Activated B cell treated with CpG ODN at 0.5 μM for 24 hours (primary cell): ENCODE results near the gene RGSL1. TPM values are rescaled to one million over a fixed set of nuclear protein-coding genes. Genes with fewer than 3 reads are reported as not detected.
A peak's percentile ranks its signal among the peaks of the same experiment; 100 is the strongest.

Experiments
- ATAC-seq: fragments of 200-7000 bp; cut with Tn5 transposase; one replicate; pipeline ENCODE4 v1.10.0; 2021; ENCODE audit warnings: low read depth, mild to moderate bottlenecking, moderate library complexity
- CTCF ChIA-PET: fragments of 350-600 bp; sonication (Branson Sonifier 250); formaldehyde crosslinking; loops from one replicate; lab custom pipeline; 2021; ENCODE audit warnings: antibody characterized with exemption; lab: Charles Lee
- POLR2A ChIA-PET: fragments of 350-600 bp; sonication (Branson Sonifier 250); formaldehyde crosslinking; loops from one replicate; lab custom pipeline; 2021; ENCODE audit warnings: antibody characterized with exemption; lab: Charles Lee
- DNase-seq: peaks from one replicate; pipeline ENCODE4 v3.0.0; 2022
- H3K27ac Mint-ChIP-seq: one replicate; pipeline ENCODE4 v1.8.0; 2020; ENCODE audit warnings: mixed read lengths
- H3K27me3 Mint-ChIP-seq: one replicate; pipeline ENCODE4 v1.8.0; 2021; ENCODE audit warnings: mixed read lengths
- H3K36me3 Mint-ChIP-seq: one replicate; pipeline ENCODE4 v1.8.0; 2021; ENCODE audit warnings: low read depth, mixed read lengths
- H3K4me1 Mint-ChIP-seq: one replicate; pipeline ENCODE4 v1.8.0; 2021; ENCODE audit warnings: mixed read lengths
- H3K4me3 Mint-ChIP-seq: one replicate; pipeline ENCODE4 v1.8.0; 2020; ENCODE audit warnings: mild to moderate bottlenecking, mixed read lengths
- H3K9me3 Mint-ChIP-seq: one replicate; pipeline ENCODE4 v1.8.0; 2020; ENCODE audit warnings: mixed read lengths
- CTCF ChIP-seq: fragments of 200-600 bp; IDR thresholded peaks from one replicate; pipeline ENCODE4 v1.8.0; 2022; ENCODE audit warnings: antibody characterized with exemption, mild to moderate bottlenecking
- intact Hi-C: fragments of 100-400 bp; cut with micrococcal nuclease; formaldehyde crosslinking; loops from one replicate; pipeline ENCODE4 v1.15.1; 2024
- total RNA-seq: library from RNA; stranded (reverse); gene quantifications from 2 replicates; pipeline ENCODE4 v1.2.3, GENCODE V29; 2022

The RGSL1 gene
- total RNA-seq, 1 donor from 2014 or later = not detected

GRCh38 chr1:182493063-182493462 lies 43.1 kb downstream of the RGSL1 start:
- Mint-ChIP-seq H3K9me3 (no peaks in the 10 kb centered on the region), H3K36me3 (no peaks in the 10 kb centered on the region), H3K4me3 (no peak overlapping the region), H3K4me1 (peaks cover 15% of the 10 kb centered on the region), H3K27ac (no peak overlapping the region), H3K27me3 (peaks cover 2% of the 10 kb centered on the region)
- DNase-seq (no peak), ATAC-seq (peak; percentile 37)
- ChIA-PET CTCF (no interaction called here), POLR2A (no interaction called here)
- no peak for TF ChIP-seq CTCF
- intact Hi-C loops = no loop called here

- Mint-ChIP-seq H3K36me3 (no peaks in the 10 kb centered on the region), H3K27ac (no peak overlapping the region), H3K4me3 (no peak overlapping the region), H3K4me1 (peaks cover 15% of the 10 kb centered on the region), H3K27me3 (peaks cover 2% of the 10 kb centered on the region), H3K9me3 (no peaks in the 10 kb centered on the region)
- intact Hi-C loops = no loop called here
- ChIA-PET POLR2A (interaction anchor here (1.5 kb wide), 1 partner anchor 11 kb away, joined by 4 read pairs; no protein-coding TSS in a partner anchor), CTCF (no interaction called here)
- TF ChIP-seq CTCF = no peak
- DNase-seq (no peak), ATAC-seq (no peak)
These were observed 45.1 kb downstream of the RGSL1 start for GRCh38 chr1:182495002-182495401.

GRCh38 chr1:182495693-182496092 lies 45.7 kb downstream of the RGSL1 start:
- ATAC-seq (no peak), DNase-seq (no peak)
- Mint-ChIP-seq H3K27ac (no peak overlapping the region), H3K4me3 (no peak overlapping the region), H3K27me3 (peaks cover 2% of the 10 kb centered on the region), H3K9me3 (no peaks in the 10 kb centered on the region), H3K4me1 (peaks cover 15% of the 10 kb centered on the region), H3K36me3 (no peaks in the 10 kb centered on the region)
- no peak for TF ChIP-seq CTCF
- ChIA-PET POLR2A (interaction anchor here (1.5 kb wide), 1 partner anchor 11 kb away, joined by 4 read pairs; no protein-coding TSS in a partner anchor), CTCF (no interaction called here)
- intact Hi-C loops = no loop called here

GRCh38 chr1:182507685-182508084 lies 57.7 kb downstream of the RGSL1 start:
- intact Hi-C loops = no loop called here
- ATAC-seq (no peak), DNase-seq (no peak)
- Mint-ChIP-seq H3K4me3 (no peak overlapping the region), H3K27me3 (peaks cover 6% of the 10 kb centered on the region), H3K9me3 (peaks cover 9% of the 10 kb centered on the region), H3K4me1 (no peaks in the 10 kb centered on the region), H3K36me3 (peaks cover 3% of the 10 kb centered on the region), H3K27ac (no peak overlapping the region)
- CTCF ChIA-PET = interaction anchor here (0.9 kb wide), 1 partner anchor 88 kb away, joined by 3 read pairs; no protein-coding TSS in a partner anchor
- POLR2A ChIA-PET = no interaction called here
- TF ChIP-seq CTCF = no peak

- ATAC-seq = no peak
- H3K4me3 Mint-ChIP-seq = no peak overlapping the region
- H3K9me3 Mint-ChIP-seq = peaks cover 12% of the 10 kb centered on the region
- H3K27ac Mint-ChIP-seq = no peak overlapping the region
- no peaks in the 10 kb centered on the region for H3K4me1 Mint-ChIP-seq
- H3K36me3 Mint-ChIP-seq = peaks cover 2% of the 10 kb centered on the region
- ChIA-PET CTCF (no interaction called here), POLR2A (no interaction called here)
- DNase-seq = no peak
- no peak for TF ChIP-seq CTCF
- peaks cover 15% of the 10 kb centered on the region for H3K27me3 Mint-ChIP-seq
- intact Hi-C loops = no loop called here
These were observed 65.6 kb downstream of the RGSL1 start for GRCh38 chr1:182515556-182515955.
